Ecto neural progenitor cell (in vitro differentiated cells): ENCODE measurements around the gene AEBP1.

ENCODE experiments used
- DNase-seq: peaks from one replicate; pipeline ENCODE4 v3.0.0-alpha.2; 2018; ENCODE audit warnings: low spot score

The AEBP1 gene

DNA sequence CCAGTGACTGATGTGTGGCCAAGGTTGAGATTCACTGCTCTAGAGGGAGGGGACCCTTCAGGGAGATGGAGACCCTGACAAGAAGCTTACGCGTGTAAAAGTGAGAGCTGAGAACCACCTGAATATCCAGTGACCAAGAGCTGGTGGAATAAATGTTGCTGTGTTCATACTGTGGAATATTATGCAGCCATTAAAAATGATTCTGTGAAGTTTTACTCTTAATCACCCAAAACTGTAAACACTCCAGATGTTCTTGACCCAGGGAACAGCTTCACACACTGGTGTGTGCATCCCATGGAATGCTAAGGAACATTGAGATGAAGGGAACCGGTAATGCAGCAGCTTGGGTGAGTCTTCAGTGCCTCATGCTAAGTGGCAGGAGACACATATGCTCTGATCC lies 17.5 kb upstream of the AEBP1 start:
- DNase-seq = no peak

DNA sequence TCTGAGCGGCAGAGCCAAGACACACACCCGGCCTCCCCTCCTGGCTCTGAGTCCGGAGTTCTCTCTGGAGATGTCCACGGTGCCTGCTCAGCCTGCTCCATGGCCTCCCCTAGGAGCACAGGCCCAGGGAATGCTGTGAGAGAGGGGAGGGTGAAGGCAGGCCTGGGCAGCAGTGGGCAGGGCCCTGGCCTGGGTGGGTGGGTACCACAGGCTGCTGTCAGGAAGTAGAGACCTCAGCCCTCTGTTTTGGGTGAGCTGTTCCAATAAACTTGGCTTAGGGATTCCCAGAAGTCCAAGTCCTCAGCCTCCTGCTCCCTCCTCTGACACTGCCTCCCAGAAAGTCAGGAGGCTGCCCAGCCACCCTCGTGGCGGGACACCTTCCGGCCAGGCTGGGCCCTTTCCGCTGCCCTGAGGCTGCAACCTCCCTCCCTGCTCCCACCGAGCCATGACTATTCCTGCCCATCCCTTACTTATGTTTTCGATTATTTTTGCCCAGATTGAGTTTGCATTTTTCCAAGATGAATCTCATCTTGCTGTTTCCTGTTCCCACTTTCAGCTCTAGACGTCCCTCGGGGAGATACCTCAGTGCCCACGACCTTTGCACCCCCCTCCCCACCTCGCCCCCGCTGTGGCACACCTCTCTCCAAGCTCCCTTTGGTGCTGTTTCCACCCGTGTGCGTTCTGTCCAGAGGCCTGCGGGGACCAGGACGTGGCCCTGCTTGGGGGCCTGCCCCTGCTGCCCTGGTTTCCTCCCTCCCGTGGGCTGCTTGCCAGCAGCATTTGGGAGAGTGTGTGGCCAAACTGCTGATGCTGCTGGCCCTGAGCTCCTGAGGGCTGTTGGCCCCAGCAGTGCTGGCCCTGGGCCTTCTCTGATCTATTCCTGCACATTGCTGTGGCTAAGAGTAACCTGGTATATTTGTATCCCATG lies 16.0 kb upstream of the AEBP1 start:
- no peak for DNase-seq

DNA sequence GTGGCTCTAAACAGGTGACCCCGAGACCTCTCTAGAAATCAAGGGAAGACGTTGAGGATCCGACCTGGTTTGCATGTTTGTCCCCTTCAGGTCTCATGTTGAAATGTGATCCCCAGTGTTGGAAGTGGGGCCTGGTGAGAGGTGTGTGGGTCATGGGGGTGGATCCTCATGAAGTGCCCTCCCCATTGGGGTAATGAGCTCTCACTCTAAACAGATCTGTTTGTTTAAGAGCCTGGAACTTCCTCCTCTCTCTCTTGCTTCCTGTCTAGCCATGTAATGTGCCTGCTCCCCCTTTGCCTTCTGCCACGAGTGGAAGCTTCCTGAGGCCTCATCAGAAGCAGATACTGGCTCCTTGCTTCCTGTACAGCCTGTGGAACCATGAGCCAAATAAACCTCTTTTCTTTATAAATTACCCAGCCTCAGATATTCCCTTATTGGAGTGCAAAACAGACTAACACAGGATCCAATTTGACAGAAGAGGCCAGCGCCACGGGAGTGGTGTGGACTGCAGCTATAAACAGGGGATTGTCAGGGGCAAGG lies 11.0 kb upstream of the AEBP1 start:
- DNase-seq = no peak

DNA sequence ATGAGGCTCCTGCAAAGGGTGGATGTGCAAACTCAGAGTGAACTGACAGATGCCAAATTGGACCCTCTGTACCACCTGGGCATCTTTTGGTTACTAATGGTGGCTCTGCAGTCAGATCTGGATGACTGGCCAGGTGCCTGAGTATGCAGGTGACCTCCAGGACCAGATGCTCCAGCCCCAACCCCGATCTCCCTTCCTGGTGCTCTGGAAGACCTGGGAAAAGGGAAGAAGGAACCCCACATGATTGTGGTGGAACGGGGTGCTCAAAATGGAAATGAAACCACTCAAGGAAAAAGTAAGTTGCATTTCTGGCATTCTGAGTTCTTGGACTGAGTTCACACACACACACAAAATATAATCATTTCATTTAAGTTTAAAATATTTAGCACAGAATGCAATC lies 9.8 kb upstream of the AEBP1 start:
- DNase-seq = no peak

DNA sequence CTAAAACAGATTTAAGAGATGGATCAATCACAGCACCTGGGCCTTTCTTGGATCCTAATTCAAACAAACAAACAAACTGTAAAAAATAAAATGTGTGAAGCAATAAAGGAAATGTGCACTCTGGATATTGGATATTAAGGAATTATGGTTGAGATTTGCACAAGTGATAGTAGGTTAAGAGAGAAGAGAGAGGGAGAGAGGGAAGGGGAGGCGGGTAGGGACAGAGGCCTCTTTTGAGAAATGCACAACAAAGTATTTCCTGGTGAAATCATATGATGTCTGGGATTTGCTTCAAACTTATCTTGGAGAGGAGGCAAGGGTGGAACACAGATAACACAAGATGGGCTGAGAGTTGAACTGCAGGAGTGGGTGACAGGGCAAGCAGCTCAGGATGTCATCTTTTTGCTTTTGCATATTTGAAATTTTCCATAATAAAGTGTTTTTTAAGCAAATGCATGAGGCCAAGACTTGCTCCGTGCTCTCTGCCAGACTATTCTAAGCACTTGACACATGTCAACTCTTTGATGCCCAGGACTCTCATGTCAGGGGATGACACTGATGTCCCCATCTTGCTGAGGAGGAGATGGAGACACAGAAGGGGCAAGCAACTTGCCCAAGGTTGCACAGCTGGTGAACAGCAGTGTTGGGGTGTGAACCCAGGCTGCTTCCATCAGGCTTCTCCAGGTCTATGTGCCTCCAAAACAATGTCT lies 9.1 kb upstream of the AEBP1 start:
- no peak for DNase-seq

DNA sequence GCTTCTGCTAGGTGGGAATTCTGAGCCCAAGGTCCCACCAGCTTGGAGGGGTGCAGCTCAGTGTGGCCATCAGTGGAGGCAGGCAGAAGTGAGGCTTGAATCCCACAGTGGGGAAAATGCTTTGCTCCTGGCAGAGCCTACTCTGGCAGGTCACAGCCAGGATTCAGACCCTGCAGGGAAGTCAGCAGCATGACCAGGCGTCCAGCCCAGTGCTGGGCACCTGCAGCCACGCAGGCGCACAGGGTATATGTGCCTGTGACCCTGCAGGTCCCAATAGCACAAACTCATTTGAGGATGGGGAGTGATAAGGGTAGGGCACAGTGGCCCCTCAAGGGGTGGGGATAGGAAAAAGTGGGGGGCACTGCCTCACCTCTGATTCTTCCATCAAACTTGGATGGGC lies 8.4 kb upstream of the AEBP1 start:
- no peak for DNase-seq

DNA sequence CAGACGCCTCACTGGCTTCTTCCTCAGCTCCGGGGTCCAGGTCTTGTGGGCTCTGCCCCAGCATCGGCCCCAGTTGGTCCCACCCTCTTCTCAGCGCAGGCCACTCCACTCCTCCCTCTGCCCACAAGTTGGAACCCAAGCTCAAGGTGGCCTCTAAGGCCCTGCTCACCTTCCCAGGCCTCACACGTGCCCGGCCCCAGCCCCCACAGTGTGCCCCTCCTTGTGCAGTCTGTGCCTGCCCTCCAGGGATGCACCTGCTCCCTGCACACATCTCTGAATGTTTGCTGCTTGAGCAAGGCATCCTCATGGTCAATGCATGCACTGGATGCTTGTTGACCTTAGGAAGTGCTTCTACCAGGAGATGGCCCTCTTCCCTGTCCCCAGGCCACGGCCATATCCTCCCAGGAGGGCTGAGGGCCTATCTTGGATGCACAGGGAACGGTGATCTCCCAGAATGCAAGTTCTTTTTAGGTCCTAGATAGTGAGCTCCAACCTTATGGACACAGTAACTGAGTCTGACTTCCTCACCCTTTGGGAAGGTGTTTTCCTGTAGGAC lies 7.7 kb upstream of the AEBP1 start:
- no peak for DNase-seq

DNA sequence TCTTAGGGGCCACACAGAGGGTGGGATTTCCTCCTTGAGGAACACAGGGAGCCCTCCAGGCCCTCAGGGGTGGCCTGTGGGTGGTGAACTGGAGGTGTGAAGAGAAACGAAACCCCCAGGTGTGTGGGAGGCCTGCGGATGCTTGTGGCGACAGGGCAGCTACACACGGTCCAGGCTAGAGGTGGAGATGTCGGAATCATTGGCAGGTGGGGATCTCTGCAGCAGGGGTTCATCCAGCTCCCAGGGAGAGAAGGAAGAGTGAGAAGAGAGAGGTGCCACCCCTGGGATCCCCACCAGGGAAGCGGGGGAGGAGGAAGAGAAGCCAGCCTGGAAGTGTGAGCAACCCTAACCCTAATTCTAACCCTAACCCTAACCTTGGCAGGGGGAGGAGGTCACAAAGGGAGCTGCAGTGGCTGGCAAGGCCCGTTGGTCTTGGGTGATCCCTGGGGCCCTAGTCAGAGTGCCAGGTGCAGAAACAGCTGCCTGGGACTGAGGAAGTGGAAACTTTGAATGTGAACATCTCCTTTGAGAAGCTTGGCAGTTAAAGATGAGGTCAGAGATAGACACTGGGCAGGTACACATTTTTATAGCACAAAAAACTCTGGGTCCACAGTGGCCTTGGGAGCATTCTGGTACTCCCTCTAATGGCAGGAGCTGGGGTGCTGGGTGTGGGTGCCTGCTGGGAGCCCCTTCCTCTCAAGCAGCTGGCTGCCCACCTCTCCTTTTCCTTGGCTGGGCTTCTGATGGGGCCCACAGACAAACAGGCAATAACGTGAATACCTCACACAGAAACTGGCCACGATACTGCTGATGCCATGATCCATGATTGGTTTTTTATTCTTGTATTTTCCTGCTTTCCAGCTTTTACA lies 6.8 kb upstream of the AEBP1 start:
- DNase-seq = no peak

DNA sequence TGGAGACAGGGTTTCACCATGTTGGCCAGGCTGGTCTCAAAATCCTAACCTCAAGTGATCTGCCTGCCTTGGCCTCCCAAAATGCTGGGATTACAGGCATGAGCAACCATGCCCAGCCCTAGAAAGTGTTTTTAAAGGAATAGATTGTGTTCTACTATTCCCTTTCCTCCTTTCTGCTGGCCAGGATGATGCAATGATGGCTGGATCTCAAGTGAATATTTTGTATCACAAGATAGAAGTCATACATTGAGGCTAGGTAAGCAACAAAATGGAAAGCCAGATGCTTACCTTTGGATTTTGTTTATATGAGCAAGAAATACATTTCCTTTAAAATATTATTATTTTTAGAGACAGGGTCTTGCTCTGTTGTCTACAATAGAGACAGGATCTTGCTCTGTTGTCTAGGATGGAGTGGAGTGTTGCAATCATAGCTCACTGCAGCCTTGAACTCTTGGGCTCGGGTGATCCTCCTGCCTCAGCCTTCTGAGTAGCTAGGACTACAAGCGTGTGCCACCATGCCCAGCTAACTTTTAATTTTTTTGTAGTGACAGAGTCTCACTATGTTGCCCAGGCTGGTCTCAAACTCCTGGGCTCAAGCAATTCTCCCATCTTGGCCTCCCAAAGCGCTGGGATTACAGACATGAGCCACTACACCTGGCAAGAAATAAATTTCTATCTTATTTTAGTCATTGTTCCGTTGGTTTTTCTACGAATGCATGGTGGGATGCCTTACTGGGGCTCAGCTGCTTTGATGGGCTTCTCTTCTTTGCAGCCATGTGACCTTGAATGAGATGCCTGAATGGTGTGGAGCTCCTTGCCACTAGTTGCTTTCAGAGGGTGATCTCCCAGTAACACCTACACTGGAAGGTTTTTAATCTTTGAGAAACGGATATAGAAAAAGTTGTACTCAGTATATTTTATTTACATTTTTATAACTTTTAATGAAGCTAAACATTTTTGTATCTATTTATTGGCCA lies 5.8 kb upstream of the AEBP1 start:
- DNase-seq = no peak

DNA sequence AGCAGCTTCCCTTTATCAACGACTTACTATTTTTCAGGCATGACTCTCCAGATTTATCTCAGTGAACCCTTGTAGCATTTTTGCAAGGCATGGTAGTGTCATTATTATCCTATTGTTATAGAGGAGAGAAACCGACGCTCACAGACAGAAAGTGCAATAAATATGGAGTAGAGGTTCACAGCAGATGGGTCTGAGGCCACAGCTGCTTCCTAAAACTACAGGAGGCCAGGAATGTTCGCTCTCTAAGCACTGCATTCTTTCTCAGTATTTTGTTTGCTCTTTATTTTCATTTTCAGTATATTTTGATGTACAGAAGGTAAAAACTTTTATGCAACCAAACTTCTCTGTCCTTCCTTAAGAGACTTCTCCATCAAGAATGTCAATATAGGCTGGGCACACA lies 4.5 kb upstream of the AEBP1 start:
- no peak for DNase-seq

DNA sequence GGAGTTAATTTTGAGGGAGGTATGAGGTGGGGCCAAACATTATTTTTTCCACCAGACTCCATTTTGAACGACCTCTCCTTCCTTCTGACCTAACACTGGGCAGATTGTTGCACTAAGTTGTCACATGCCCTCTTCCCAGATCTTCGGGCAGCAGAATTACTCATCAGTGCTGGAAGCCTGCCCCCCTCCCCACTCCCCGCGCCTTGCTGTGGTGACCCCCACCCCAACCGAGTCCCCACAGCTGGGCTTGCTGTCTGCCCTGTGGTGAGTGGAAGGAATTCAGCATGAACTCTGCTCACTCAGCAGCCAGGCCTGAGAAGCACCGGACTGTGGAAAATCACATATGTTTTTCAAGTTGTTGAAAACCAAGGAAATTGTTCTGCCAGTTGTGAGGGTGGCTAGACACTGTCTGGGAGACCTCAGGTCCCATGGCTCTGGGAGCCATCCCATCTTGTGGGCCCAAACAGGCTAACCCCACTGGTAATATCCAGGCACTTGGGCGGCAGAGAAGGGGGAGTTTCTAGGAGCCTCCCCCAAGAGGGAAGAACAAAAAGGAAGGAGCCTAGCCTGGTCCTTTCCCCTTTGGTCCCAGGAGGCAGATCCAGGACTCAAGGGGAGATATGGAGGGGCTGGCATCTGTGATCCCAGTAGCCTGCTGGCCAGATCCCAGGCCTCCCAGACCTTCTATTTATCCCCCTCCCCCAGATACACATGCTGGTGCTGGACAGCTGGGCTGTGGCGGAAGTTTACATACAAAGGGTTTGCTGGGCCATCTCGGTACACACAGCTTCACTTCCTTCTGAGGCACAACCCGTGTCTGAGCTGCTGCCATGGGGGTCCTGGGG lies 3.5 kb upstream of the AEBP1 start:
- no peak for DNase-seq

DNA sequence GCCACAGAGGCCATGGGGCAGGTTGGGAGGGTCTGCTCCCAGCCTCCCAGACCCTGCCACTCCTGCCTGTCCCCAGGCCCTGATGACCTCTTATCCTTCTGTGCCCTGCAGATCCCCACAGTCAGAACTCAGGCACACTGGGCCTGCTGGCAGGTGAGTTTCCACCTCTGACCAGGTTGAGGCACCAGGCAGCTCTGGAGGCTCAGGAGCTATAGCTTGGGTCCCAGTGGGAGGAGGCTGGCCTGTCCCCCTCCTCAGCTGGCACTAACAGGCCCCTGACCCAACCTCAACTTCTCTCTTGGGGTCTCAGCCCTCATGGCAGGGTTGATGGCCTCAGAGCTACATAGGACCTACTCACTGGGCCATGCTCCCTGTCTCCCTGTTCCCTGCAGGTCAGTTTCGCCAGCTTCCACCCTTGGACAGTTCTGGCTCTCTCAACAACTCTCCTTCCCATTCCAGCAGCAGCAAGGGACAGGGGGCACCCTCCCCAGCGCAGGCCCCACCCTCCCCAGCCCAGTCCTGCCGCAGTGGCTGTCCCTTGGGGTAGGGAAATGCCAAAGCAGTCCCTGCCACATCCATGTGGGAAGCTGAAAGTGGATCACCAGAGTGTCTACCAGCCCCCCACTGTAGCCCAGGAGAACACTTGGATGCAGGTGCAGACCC lies 2.7 kb upstream of the AEBP1 start:
- no peak for DNase-seq

DNA sequence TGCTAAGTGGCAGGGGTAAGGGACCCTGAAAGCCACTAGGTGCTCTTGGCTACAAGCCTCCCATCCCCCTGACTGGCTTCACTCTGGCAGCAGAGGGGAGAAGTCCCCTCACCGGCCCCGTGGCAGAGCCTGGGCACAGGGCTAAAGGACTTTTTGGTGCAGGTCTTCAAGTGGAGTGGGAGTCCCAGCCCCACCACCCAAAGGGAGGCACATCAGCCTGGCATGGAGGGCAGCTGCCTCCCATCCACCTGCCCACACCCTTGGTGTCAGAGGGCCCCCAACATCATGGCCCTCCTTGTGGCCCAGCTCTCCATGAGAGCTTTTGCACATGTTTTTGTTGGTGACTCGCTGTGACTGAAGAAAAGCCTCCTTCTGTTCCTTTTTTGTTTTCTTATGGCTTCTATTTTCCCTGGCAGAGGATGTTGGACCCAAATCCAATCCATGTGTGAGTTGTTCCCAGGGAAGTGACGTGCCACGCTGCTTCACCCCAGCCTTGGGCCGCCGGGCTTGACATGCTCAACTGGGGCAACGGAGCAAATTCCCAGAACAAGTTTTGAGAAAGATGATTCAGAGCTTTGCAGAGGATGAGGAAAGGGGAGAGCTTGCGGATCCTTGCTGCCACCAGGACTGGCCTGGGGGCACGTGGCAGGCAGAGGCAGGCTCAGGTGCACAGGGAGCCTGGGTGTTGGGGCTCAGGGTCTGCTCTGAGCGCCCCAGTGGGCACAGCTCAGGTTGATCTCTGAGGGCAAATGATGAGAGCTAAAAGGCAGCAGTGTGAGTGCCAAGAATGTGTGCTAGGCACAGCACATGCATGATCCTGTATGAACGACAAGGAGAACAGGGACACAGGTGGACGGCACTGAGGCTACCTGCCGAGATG lies 1.9 kb upstream of the AEBP1 start:
- DNase-seq = no peak

DNA sequence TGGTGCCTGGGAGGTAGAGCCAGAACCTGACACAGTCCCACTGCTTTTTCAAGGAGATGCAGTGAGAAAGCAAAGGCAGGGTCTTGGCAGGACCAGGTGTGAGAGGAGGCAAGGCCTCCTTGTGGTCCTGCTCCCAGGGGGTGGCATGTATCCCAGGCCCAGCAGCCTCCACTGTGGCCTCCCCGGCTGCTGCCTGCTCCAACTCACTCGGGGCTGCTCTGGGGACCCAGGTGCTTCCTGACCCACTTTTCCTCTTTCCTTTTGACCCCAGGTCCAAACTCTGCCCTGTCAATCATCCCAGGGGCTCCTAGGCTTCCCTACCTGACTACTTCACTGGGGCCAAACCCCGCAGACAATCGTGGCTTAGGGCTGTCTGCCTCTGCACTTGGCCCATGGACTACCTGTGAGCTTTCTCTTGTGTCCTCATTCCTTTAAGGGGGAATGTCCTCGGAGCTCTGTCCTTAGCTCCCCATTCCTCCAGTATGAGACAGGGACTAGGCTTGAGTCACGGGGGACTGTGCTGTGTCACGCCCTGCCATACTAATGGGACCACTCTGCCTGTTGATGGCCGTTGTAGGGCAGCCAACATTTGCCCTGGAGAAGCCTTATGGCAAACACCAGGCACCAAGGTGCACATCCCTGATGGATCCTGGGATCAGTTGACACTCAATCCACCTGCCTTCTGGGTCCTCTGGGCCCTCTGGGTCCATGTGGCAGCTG lies 1.1 kb upstream of the AEBP1 start:
- no peak for DNase-seq

DNA sequence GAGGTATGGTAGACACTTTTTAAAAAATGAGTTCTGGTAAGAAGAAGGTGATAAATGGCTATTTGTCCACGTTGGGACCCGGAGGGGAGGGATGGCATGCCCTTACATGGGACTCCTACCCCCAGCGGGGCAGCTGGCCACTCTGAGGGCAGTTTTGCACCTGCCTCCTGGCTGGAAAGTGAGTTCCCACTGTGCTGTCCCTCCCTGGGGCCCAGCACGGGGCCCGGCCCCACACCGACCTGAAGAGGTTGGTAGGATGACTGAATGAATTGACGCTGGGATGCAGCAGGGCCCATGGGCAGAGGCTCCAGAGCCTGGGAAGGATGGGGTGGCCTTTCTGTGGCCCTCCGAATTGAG lies 601 bp upstream of the AEBP1 start:
- DNase-seq = no peak

DNA sequence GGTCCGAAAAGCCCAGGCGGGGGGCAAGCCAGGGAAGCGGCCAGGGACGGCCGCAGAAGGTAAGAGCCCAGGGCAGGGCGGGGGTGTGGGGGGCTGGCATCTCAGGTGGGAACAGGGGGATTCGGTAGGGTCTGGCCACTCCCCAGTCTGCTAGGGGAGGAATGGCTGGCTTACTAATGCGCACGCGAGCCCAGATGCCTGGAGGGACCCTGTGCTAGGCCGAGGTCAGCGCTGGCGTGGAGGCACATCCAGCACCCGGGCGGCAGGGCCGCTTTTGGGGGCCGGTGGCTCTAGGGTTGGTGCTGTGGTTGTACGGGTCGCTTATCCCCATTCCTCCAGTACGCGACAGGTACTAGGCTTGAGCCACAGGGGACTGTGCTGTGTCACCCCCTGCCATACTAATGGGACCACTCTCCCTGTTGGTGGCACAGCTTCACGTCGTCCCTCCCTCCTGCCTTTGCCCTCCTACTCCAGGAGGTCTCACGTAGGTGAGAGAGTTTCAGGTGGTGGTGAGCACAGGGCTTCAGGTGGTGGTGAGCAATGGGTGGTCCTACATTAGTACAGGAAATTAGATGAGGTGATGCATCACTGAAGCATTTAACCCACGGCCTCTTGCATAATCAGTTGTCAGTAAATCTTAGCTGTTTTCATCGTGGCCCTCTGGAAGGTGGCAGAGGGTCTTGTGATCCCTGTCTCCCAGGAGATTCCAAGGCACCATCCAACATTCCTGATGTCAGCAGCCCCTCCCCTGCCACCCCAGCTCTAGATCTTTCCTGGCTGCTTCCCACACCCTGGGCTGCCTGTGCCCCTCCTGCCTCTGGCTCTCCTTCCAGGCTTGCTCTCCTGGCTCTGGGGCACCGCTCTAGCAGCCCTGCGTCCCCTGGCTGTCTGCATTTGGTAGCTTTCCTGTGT lies 971 bp downstream of the AEBP1 start:
- DNase-seq = peak; percentile 65

DNA sequence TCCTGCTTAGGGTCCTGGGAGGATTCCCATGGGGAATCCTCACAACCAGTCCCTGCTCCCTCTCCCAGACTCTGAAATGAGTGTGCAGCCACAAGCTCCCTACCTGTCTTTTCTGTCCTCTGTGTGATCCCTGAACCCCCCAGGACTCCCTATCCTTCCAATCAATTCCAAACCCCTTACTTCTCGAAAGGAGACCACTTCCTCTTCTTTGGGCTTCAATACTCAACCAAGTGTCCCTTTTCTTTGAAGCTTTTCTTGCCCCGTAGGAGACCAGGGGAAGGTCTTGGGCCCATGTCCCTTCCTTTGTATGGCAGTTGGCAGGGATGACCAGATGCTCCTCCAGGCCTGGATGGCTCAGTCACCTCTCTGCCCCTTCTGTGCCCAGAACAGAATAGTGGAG lies 1.7 kb downstream of the AEBP1 start:
- DNase-seq = no peak
